Neuronal stem cell (in vitro differentiated cells): ENCODE measurements around the gene DYNC1I2. TPM values are rescaled to one million over a fixed set of nuclear protein-coding genes. Genes with fewer than 3 reads are reported as not detected.
A peak's percentile ranks its signal among the peaks of the same experiment; 100 is the strongest.

ENCODE experiments used
- DNase-seq: peaks from one replicate; pipeline ENCODE4 v3.0.0-alpha.2; 2013; ENCODE audit warnings: low spot score
- H2AFZ ChIP-seq: one replicate; pipeline ENCODE4 v1.6.1; 2013; ENCODE audit warnings: mild to moderate bottlenecking, low read length, inconsistent platforms
- H2AK5ac ChIP-seq: 2 replicates; pipeline ENCODE4 v1.6.1; 2013; ENCODE audit warnings: low read depth, mild to moderate bottlenecking, inconsistent platforms, low read length, moderate library complexity, mixed read lengths
- H2BK120ac ChIP-seq: 2 replicates; pipeline ENCODE4 v1.6.1; 2013; ENCODE audit warnings: low read depth, mild to moderate bottlenecking, inconsistent platforms, low read length, moderate library complexity, mixed read lengths
- H2BK12ac ChIP-seq: one replicate; pipeline ENCODE4 v1.6.1; 2013; ENCODE audit warnings: low read length, inconsistent platforms
- H2BK15ac ChIP-seq: 2 replicates; pipeline ENCODE4 v1.6.1; 2013; ENCODE audit warnings: mild to moderate bottlenecking, low read length, inconsistent platforms, mixed read lengths
- H2BK5ac ChIP-seq: one replicate; pipeline ENCODE4 v1.6.1; 2013; ENCODE audit warnings: inconsistent platforms, mild to moderate bottlenecking, low read length, moderate library complexity
- H3K14ac ChIP-seq: one replicate; pipeline ENCODE4 v1.6.1; 2013; ENCODE audit warnings: low read length, inconsistent platforms
- H3K18ac ChIP-seq: 2 replicates; pipeline ENCODE4 v1.6.1; 2013; ENCODE audit warnings: low read length, inconsistent platforms
- H3K23ac ChIP-seq: 2 replicates; pipeline ENCODE4 v1.6.1; 2013; ENCODE audit warnings: low read depth, mild to moderate bottlenecking, mixed read lengths, low read length, inconsistent platforms; ENCODE audit not compliant: poor library complexity
- H3K27ac ChIP-seq: replicated peaks from 3 replicates; pipeline ENCODE4 v1.5.1; 2013; ENCODE audit warnings: low read length, inconsistent platforms
- H3K27me3 ChIP-seq, 3 experiments: 2 replicates each; pipeline ENCODE4 v1.6.1; 2013; ENCODE audit warnings: low read length in 3 of 3, mild to moderate bottlenecking in 2 of 3, inconsistent platforms in 1 of 3, low read depth in 1 of 3, mixed read lengths in 1 of 3, moderate library complexity in 1 of 3; ENCODE audit not compliant: control insufficient read depth in 3 of 3, insufficient read depth in 3 of 3
- H3K36me3 ChIP-seq, 2 donors: replicated peaks in 1 of 2; 2 replicates each; pipeline ENCODE4 v1.6.1; 2013; ENCODE audit warnings: low read length in 2 of 2; ENCODE audit not compliant: control insufficient read depth in 2 of 2, insufficient read depth in 2 of 2
- H3K4ac ChIP-seq: 2 replicates; pipeline ENCODE4 v1.6.1; 2013; ENCODE audit warnings: inconsistent platforms, mild to moderate bottlenecking, low read length, moderate library complexity
- H3K4me1 ChIP-seq, 2 donors: 1 replicate in 1 of 2; 2 replicates in 1 of 2; pipeline ENCODE4 v1.6.1; 2013; ENCODE audit warnings: low read length in 2 of 2, low read depth in 1 of 2; ENCODE audit not compliant: control insufficient read depth in 2 of 2, insufficient read depth in 1 of 2
- H3K4me2 ChIP-seq: one replicate; pipeline ENCODE4 v1.6.1; 2013; ENCODE audit warnings: mild to moderate bottlenecking, low read length, inconsistent platforms; ENCODE audit not compliant: insufficient read depth, poor library complexity, severe bottlenecking
- H3K4me3 ChIP-seq, 2 donors: 2 replicates each; pipeline ENCODE4 v1.5.1; 2013; ENCODE audit warnings: low read length in 2 of 2, mild to moderate bottlenecking in 2 of 2, inconsistent platforms in 1 of 2, moderate library complexity in 1 of 2
- H3K79me1 ChIP-seq: one replicate; pipeline ENCODE4 v1.6.1; 2013; ENCODE audit warnings: low read depth, mild to moderate bottlenecking, inconsistent platforms, low read length, moderate library complexity
- H3K9ac ChIP-seq: one replicate; pipeline ENCODE4 v1.6.1; 2013; ENCODE audit warnings: mild to moderate bottlenecking, low read depth, low read length, inconsistent platforms; ENCODE audit not compliant: poor library complexity
- H3K9me3 ChIP-seq, 2 donors: replicated peaks in 1 of 2; 2 replicates each; pipeline versions ENCODE3 to v1.6.1; 2013; ENCODE audit warnings: low read length in 2 of 2, mild to moderate bottlenecking in 2 of 2, inconsistent platforms in 1 of 2, low read depth in 1 of 2, mixed read lengths in 1 of 2, moderate library complexity in 1 of 2; ENCODE audit not compliant: control insufficient read depth in 2 of 2, insufficient read depth in 1 of 2
- H4K8ac ChIP-seq: one replicate; pipeline ENCODE4 v1.6.1; 2013; ENCODE audit warnings: low read depth, mild to moderate bottlenecking, inconsistent platforms, low read length, moderate library complexity
- H4K91ac ChIP-seq: one replicate; pipeline ENCODE4 v1.6.1; 2013; ENCODE audit warnings: low read length, low read depth, mild to moderate bottlenecking, inconsistent platforms; ENCODE audit not compliant: poor library complexity
- WGBS, 2 donors: extraction: QIAGEN DNeasy Blood & Tissue Kit; methylation state at CpG; one replicate each; pipeline ENCODE4 v1.1.7; 2013; ENCODE audit warnings: missing lambda C conversion rate in 2 of 2, mixed read lengths in 1 of 2; ENCODE audit not compliant: insufficient read length in 2 of 2, insufficient replicate concordance in 1 of 2; ENCODE audit errors: extremely low coverage in 2 of 2; 5-methylcytosine and 5-hydroxymethylcytosine counted together
- polyA plus RNA-seq, 2 experiments: library from polyadenylated mRNA; stranded (reverse); fragments of 200-250 nt; gene quantifications; one replicate each; pipeline ENCODE4 v1.2.3, GENCODE V29; 2013

Gene DYNC1I2
- 178 TPM for polyA plus RNA-seq (2013, experiment 1 of 2)
- 186 TPM for polyA plus RNA-seq (2013, experiment 2 of 2)

DNA sequence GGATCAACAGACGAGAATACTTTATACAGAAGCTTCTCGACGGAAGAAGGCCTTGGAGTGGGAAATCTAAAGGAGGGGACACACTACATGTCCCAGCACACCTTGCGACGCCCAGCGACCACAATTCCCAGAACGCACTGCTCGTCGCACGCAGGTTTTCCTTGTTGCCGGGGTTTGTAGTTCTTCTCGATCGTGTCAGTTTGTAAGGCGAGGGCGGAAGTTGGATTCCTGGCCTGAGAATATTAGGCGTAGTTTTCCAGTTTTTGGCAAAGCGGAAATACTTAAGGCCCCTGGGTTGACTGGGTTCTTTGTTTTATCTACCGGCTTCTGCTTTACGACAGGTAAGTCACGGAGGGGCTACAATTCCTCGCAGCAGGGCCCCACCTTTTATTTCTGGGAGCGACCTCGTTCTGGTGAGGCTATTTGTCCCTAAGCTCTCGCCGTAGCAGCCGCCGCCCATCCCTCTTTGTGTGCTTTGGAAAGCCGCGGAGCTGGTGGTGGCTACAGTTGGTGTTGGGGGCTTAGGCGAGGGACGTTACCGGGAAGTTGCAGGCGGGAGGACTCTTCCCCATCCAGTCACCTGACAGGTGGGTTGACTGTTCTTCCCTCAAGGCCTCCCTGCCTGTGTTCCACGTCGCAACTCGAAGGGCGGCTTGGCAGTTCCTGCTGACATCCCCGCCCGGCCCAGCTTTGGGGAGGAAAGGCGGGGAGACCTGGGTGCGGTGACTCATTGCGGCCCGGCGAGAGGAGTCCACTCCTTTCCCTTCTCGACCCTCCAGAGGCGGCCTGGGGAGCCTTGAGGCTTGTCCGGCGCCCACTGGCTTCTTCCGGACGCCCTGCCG lies at the start of gene DYNC1I2:
Gene DYNC1I2 (plus strand): TSS at position 183 of the 842 bp plus-strand sequence. CDS start 2,687 bp downstream, outside the sequence.
- peaks cover 0 to 6% of the 10 kb centered on the region in 2 donors for H3K4me1 ChIP-seq
- H2BK120ac ChIP-seq = no peak within 1 kb of the TSS
- peak within 1 kb of the TSS; percentile 56 for H3K4me2 ChIP-seq
- peaks cover 2 to 28% of the 10 kb centered on the region in 2 donors for H3K36me3 ChIP-seq
- H3K27ac ChIP-seq = peak within 1 kb of the TSS; percentile 32
- H3K9me3 ChIP-seq = no peaks in the 10 kb centered on the region
- no peak within 1 kb of the TSS for H3K4ac ChIP-seq
- peaks cover 2% of the 10 kb centered on the region for H3K79me1 ChIP-seq
- H3K14ac ChIP-seq = peak within 1 kb of the TSS; percentile 10
- H2BK5ac ChIP-seq = no peak within 1 kb of the TSS
- H3K9ac ChIP-seq = peak within 1 kb of the TSS; percentile 91
- H2AK5ac ChIP-seq = peak within 1 kb of the TSS; percentile 8
- H2AFZ ChIP-seq = peak within 1 kb of the TSS; percentile 91
- WGBS, 2 donors = no CpG with 5 or more reads among the region's 51 CpGs
- peak within 1 kb of the TSS; percentile 69 for H3K18ac ChIP-seq
- DNase-seq = peak; percentile 85
- no peak within 1 kb of the TSS for H2BK12ac ChIP-seq
- peak within 1 kb of the TSS; percentile 70 to 94 for H3K4me3 ChIP-seq
- no peak within 1 kb of the TSS for H2BK15ac ChIP-seq
- no peak within 1 kb of the TSS for H4K8ac ChIP-seq
- H3K23ac ChIP-seq = peak within 1 kb of the TSS; percentile 83
- H3K27me3 ChIP-seq = peaks cover 0 to 5% (median 0%) of the 10 kb centered on the region in 3 experiments
- no peak within 1 kb of the TSS for H4K91ac ChIP-seq

DNA sequence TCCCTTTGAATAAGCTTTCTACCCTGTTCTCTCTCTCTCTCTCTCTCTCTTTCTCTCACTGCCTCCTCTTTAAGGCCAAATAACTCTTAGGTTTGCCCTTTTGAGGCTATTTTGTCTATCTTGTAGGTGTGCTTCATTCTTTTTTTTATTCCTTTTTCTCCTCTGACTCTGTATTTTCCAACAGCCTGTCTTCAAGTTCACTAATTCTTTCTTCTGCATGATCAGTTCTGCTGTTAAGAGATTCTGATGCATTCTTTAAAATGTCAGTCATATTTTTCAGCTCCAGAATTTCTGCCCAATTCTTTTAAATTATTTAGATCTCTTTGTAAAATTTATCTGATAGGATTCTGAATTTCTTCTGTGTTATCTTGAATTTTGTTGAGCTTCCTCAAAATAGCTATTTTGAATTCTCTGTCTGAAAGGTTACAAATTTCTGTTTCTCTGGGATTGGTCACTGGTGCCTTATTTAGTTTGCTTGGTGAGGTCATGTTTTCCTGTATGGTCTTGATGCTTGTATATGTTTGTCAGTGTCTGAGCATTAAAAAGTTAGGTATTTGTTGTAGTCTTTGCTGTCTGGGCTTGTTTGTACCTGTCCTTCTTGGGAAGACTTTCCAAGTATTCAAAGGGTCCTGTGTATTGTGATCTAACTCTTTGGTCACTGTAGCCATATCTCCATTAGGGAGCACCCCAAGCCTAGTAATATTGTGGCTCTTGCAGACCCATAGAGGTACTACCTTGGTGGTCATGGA lies 35.4 kb upstream of the DYNC1I2 start:
- no peak overlapping the region for H2BK15ac ChIP-seq
- H3K14ac ChIP-seq = no peak overlapping the region
- H2AFZ ChIP-seq = no peak overlapping the region
- H4K91ac ChIP-seq = no peak overlapping the region
- H2BK12ac ChIP-seq = no peak overlapping the region
- H3K18ac ChIP-seq = no peak overlapping the region
- no peak overlapping the region for H2BK5ac ChIP-seq
- no peak for DNase-seq
- H3K79me1 ChIP-seq = no peaks in the 10 kb centered on the region
- no peak overlapping the region for H3K27ac ChIP-seq
- peaks cover 0 to 3% of the 10 kb centered on the region in 2 donors for H3K9me3 ChIP-seq
- no peak overlapping the region for H3K9ac ChIP-seq
- H3K4me2 ChIP-seq = no peak overlapping the region
- no peak overlapping the region for H4K8ac ChIP-seq
- no peaks in the 10 kb centered on the region for H3K4me1 ChIP-seq
- H3K36me3 ChIP-seq = no peaks in the 10 kb centered on the region
- H2BK120ac ChIP-seq = no peak overlapping the region
- H3K4me3 ChIP-seq = no peak overlapping the region
- H3K23ac ChIP-seq = no peak overlapping the region
- no peak overlapping the region for H3K4ac ChIP-seq
- no peak overlapping the region for H2AK5ac ChIP-seq
- no peaks in the 10 kb centered on the region for H3K27me3 ChIP-seq

- H3K4me2 ChIP-seq = no peak overlapping the region
- H2BK5ac ChIP-seq = no peak overlapping the region
- no peaks in the 10 kb centered on the region for H3K4me1 ChIP-seq
- H3K9ac ChIP-seq = no peak overlapping the region
- no peak overlapping the region for H2BK120ac ChIP-seq
- no peak overlapping the region for H3K4me3 ChIP-seq
- H2BK12ac ChIP-seq = no peak overlapping the region
- H3K27me3 ChIP-seq = no peaks in the 10 kb centered on the region
- no peaks in the 10 kb centered on the region for H3K36me3 ChIP-seq
- H4K91ac ChIP-seq = no peak overlapping the region
- H3K27ac ChIP-seq = no peak overlapping the region
- H3K9me3 ChIP-seq = peaks cover 0 to 3% of the 10 kb centered on the region in 2 donors
- no peaks in the 10 kb centered on the region for H3K79me1 ChIP-seq
- H2BK15ac ChIP-seq = no peak overlapping the region
- H4K8ac ChIP-seq = no peak overlapping the region
- H3K23ac ChIP-seq = no peak overlapping the region
- DNase-seq = no peak
- no peak overlapping the region for H2AK5ac ChIP-seq
- no peak overlapping the region for H2AFZ ChIP-seq
- no peak overlapping the region for H3K14ac ChIP-seq
- H3K4ac ChIP-seq = no peak overlapping the region
- no peak overlapping the region for H3K18ac ChIP-seq
Observed at GRCh38 chr2:171652416-171652785, 34.9 kb upstream of the DYNC1I2 start.

GRCh38 chr2:171655586-171655985 lies 31.7 kb upstream of the DYNC1I2 start:
- no peak overlapping the region for H3K23ac ChIP-seq
- WGBS, 2 donors = no CpG with 5 or more reads among the region's 1 CpG
- no peak overlapping the region for H2AFZ ChIP-seq
- H2BK15ac ChIP-seq = no peak overlapping the region
- H2BK120ac ChIP-seq = no peak overlapping the region
- H3K27ac ChIP-seq = no peak overlapping the region
- no peak overlapping the region for H4K91ac ChIP-seq
- no peak overlapping the region for H3K4me2 ChIP-seq
- H3K14ac ChIP-seq = no peak overlapping the region
- no peak overlapping the region for H3K18ac ChIP-seq
- H4K8ac ChIP-seq = no peak overlapping the region
- H3K4me1 ChIP-seq = no peaks in the 10 kb centered on the region
- H3K36me3 ChIP-seq = no peaks in the 10 kb centered on the region
- peaks cover 0 to 6% (median 0%) of the 10 kb centered on the region in 3 experiments for H3K27me3 ChIP-seq
- no peak overlapping the region for H2BK12ac ChIP-seq
- H2AK5ac ChIP-seq = no peak overlapping the region
- no peak overlapping the region for H3K9ac ChIP-seq
- peaks cover 0 to 3% of the 10 kb centered on the region in 2 donors for H3K9me3 ChIP-seq
- no peak overlapping the region for H3K4ac ChIP-seq
- no peak overlapping the region for H2BK5ac ChIP-seq
- no peak for DNase-seq
- no peaks in the 10 kb centered on the region for H3K79me1 ChIP-seq
- H3K4me3 ChIP-seq = no peak overlapping the region
